Nephron (organoid): ENCODE data around the gene ZNF211.

ENCODE experiments used
- H3K27ac Mint-ChIP-seq, 3 experiments: 2 replicates each; pipeline ENCODE4 v1.8.0; 2020; ENCODE audit warnings: mixed read lengths in 3 of 3, mild to moderate bottlenecking in 2 of 3, moderate library complexity in 1 of 3
- H3K27me3 Mint-ChIP-seq: 2 replicates; pipeline ENCODE4 v1.8.0; 2021; ENCODE audit warnings: low read depth, mild to moderate bottlenecking, moderate library complexity, mixed read lengths
- H3K36me3 Mint-ChIP-seq: 2 replicates; pipeline ENCODE4 v1.8.0; 2020; ENCODE audit warnings: low read depth, mixed read lengths
- H3K4me1 Mint-ChIP-seq: 2 replicates; pipeline ENCODE4 v1.8.0; 2020; ENCODE audit warnings: mixed read lengths
- H3K4me3 Mint-ChIP-seq, 3 experiments: 2 replicates each; pipeline ENCODE4 v1.8.0; 2020; ENCODE audit warnings: mild to moderate bottlenecking in 3 of 3, mixed read lengths in 3 of 3, moderate library complexity in 2 of 3
- H3K9me3 Mint-ChIP-seq: 2 replicates; pipeline ENCODE4 v1.8.0; 2020; ENCODE audit warnings: mixed read lengths
- TF ChIP-seq, protein P1 (sequence below), 3 experiments: fragments of 200-600 bp; sonication (generic); IDR thresholded peaks; one replicate each; pipeline ENCODE4 v1.5.0; 2021; ENCODE audit warnings: antibody characterized with exemption in 3 of 3; ENCODE audit not compliant: unreplicated experiment in 3 of 3

ZNF211 gene

DNA sequence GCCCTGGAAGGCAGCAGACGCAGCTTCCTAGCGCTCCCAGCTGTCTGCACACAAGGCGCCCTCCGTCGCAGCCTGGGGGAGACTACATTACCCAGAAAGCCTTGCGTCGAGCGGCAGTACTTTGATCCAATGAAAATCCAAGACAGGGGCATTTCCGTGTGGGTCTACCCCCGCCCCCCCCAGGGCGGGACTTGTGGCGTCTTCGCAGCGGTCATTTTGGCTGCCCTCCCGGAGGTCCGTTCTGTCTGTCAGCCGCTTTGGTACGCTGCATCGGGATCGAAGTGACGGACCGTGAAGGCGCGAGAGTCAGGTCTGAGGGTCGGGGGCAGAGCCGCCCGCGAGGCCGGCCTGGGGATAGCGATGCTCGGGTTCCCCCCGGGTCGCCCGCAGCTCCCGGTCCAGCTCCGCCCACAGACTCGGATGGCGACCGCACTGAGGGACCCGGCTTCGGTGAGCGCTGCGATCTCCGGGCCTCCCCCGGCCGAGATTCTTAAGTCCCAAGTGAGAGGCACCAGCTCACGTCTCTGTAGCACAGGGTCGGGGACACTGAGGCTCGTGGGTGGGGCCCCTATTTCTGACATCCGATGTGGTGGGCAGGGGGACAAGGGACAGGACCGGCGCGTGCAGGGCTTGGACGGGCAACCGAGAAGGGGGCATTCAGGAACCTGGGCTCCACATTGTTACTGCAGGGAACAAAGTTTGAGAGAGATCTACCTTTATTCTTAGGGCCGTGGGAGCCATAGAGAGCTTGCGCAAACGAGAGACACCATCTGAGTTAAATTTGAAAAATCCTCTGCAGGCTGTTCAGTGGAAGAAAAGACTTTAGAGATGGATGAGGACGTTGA, at the start of gene ZNF211:
TSS of gene ZNF211 (plus strand) at position 182 of the 845 bp plus-strand sequence. CDS start at position 361, 179 bp downstream.
- H3K27ac Mint-ChIP-seq: peak within 1 kb of the TSS in 2 of 3 experiments; percentile 30 to 80
- TF ChIP-seq, protein P1, sequence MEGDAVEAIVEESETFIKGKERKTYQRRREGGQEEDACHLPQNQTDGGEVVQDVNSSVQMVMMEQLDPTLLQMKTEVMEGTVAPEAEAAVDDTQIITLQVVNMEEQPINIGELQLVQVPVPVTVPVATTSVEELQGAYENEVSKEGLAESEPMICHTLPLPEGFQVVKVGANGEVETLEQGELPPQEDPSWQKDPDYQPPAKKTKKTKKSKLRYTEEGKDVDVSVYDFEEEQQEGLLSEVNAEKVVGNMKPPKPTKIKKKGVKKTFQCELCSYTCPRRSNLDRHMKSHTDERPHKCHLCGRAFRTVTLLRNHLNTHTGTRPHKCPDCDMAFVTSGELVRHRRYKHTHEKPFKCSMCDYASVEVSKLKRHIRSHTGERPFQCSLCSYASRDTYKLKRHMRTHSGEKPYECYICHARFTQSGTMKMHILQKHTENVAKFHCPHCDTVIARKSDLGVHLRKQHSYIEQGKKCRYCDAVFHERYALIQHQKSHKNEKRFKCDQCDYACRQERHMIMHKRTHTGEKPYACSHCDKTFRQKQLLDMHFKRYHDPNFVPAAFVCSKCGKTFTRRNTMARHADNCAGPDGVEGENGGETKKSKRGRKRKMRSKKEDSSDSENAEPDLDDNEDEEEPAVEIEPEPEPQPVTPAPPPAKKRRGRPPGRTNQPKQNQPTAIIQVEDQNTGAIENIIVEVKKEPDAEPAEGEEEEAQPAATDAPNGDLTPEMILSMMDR (IDR thresholded peaks at IDR 0.05; ENCODE audit: unreplicated experiment in 3 of 3): no peak
- peaks cover 95% of the 10 kb centered on the region for H3K36me3 Mint-ChIP-seq
- H3K4me3 Mint-ChIP-seq: peak within 1 kb of the TSS; percentile 92 to 98 (median 94)
- H3K4me1 Mint-ChIP-seq: peaks cover 6% of the 10 kb centered on the region
- peaks cover 61% of the 10 kb centered on the region for H3K9me3 Mint-ChIP-seq
- no peaks in the 10 kb centered on the region for H3K27me3 Mint-ChIP-seq

DNA sequence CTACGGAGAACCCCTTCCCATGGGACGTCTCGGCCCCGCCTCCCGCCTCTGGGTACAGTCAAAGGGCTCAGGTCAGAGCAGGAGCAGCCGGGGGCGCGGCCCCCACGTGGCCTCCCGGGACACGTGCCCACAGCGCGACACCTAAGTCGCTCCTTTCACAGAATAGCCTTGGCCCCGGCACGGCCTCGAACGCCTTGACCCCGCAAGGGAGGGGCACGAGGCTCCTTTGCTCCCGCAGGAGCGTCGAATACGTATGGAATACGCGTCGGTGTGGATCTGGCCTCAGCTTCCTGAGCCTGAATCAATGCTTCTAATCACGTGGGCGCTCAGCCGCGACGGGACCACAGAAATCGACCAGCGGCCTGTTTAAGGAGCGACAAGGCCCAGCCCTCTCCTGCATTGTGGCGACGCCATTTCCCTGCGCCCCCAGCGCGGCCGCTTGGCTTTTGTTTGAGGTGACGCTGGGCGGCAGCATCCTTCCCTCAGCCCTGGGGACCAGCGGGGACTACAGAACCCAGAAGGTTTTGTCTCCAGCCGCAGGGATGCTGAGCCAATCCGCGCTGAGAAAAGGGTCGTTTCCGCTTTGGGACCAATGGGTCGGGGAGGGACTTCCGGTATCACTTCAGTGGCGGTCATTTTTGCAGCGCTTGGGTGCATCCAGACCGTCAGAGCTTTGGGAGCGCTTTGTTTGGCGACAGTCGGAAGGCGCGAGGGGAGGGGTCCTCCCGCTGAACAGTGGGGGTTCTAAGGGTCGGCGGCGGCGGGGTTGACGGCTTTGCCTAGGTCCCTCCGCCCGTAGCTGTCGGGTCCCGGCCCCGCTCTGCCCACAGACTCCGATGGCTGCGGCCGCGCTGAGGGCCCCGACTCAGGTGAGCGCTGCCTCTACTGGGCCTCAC, 49.2 kb upstream of the ZNF211 start, which contains the start of gene ZIK1:
TSS of gene ZIK1 (plus strand) at position 625 of the 896 bp plus-strand sequence. CDS start at position 837, 212 bp downstream.
- Mint-ChIP-seq H3K4me1 (peaks cover 17% of the 10 kb centered on the region), H3K36me3 (peaks cover 70% of the 10 kb centered on the region), H3K4me3 (peak within 1 kb of the TSS; percentile 95 to 99 (median 96)), H3K9me3 (peaks cover 68% of the 10 kb centered on the region), H3K27ac (peak within 1 kb of the TSS; percentile 75 to 85 (median 82)), H3K27me3 (peaks cover 9% of the 10 kb centered on the region)
- TF ChIP-seq, protein P1 (IDR thresholded peaks at IDR 0.05; ENCODE audit: unreplicated experiment in 3 of 3): no peak

DNA sequence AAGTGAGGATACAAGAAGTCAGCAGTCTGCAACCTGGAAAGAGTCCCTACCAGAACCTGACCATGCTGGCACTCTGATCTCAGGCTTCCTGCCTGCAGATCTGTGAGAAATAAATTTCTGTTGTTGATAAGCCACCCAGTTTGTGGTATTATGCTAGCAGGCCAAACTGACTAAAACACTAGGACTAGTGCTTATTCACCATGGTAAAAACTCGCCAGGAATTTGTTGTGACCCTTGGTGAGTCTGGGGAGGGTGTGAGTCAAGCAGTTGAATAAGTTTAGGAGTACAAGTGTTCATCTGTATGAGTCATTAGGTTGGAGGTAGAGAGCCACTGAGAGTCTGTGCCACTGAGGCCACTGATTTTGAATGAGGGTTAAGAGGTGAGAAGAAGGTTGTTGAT, 45.4 kb upstream of the ZNF211 start:
- H3K27me3 Mint-ChIP-seq: peaks cover 4% of the 10 kb centered on the region
- H3K36me3 Mint-ChIP-seq: peaks cover 90% of the 10 kb centered on the region
- H3K9me3 Mint-ChIP-seq: peaks cover 80% of the 10 kb centered on the region
- TF ChIP-seq, protein P1 (IDR thresholded peaks at IDR 0.05; ENCODE audit: unreplicated experiment in 3 of 3): no peak
- H3K4me3 Mint-ChIP-seq: no peak overlapping the region
- H3K27ac Mint-ChIP-seq: no peak overlapping the region
- peaks cover 13% of the 10 kb centered on the region for H3K4me1 Mint-ChIP-seq

DNA sequence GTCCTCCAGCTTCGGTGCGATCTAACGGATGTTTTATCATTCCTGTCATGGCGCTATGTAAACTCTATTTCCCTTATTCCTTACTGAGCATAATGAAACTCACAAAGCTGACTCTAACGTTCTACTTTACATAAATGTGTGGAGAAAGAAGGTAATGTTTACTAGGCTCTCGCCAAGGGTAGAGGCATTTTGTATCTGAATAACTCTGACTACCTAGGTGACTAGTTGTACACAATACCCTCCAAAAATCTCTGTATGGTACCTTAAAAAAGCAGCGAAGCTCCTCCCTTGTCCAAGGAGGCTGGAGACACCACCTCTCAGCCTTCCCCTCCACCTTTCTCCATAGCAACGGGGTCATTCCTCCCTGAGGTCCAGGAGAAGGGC, 33.6 kb upstream of the ZNF211 start:
- peaks cover 5% of the 10 kb centered on the region for H3K4me1 Mint-ChIP-seq
- TF ChIP-seq, protein P1 (IDR thresholded peaks at IDR 0.05; ENCODE audit: unreplicated experiment in 3 of 3): no peak

DNA sequence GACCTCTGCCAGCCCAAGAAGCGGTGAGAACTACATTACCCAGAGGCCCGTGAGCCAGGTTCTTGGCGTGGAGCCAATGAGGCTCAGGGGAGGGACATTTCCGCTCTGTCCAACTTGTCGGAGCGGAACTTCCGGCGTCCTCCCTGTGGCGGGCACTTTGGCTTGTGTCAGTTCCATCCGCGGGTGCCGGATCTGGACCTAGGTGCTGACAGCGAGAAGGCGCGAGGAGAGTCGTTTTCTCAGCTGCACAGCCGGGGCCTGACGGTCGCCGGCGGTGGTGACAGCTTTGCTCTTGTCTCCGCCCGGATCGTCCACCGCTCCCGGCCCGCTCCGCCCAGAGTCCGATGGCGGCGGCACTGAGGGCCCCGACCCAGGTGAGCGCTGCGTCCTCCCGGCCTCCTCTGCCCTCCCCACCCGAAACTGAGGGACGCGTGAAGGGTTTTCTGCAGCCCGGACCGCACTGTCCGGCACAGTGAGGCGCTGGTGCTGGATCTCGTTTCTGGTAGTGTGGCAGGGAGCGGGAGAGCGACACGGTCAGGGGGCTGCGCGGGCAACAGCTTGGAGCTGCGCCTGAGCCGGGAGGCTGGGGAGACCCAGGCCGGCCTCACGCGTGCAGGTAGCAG, 33.1 kb upstream of the ZNF211 start, which contains the start of gene ZNF530:
TSS of gene ZNF530 (plus strand) at position 125 of the 623 bp plus-strand sequence. CDS start 4,461 bp downstream, outside the sequence.
- Mint-ChIP-seq H3K4me1 (peaks cover 5% of the 10 kb centered on the region), H3K27me3 (no peaks in the 10 kb centered on the region), H3K4me3 (peak within 1 kb of the TSS; percentile 87 to 94 (median 93)), H3K36me3 (peaks cover 58% of the 10 kb centered on the region), H3K9me3 (peaks cover 64% of the 10 kb centered on the region), H3K27ac (peak within 1 kb of the TSS; percentile 47 to 68 (median 56))
- TF ChIP-seq, protein P1 (IDR thresholded peaks at IDR 0.05; ENCODE audit: unreplicated experiment in 3 of 3): no peak

More for the DNA sequence above, 33.6 kb upstream of the ZNF211 start:
- peak overlapping the region; percentile 87 to 94 (median 93) for H3K4me3 Mint-ChIP-seq
- H3K27ac Mint-ChIP-seq: peak overlapping the region; percentile 47 to 68 (median 56)
- H3K36me3 Mint-ChIP-seq: peaks cover 56% of the 10 kb centered on the region
- no peaks in the 10 kb centered on the region for H3K27me3 Mint-ChIP-seq
- peaks cover 62% of the 10 kb centered on the region for H3K9me3 Mint-ChIP-seq
